GM12865 (cell line): ENCODE measurements around the gene C6orf141.
A peak's percentile ranks its signal among the peaks of the same experiment; 100 is the strongest.

Experiments used
- DNase-seq: peaks from one replicate; pipeline ENCODE4 v3.0.0; 2010; ENCODE audit warnings: low read depth
- H3K4me3 ChIP-seq: 2 replicates; pipeline ENCODE4 v1.5.1; 2011; ENCODE audit warnings: mild to moderate bottlenecking, low read depth, low read length, control low read depth
- CTCF ChIP-seq: IDR thresholded peaks from 2 replicates; pipeline ENCODE4 v1.5.1; 2011; ENCODE audit warnings: low read length, control low read depth, low read depth, inconsistent platforms; ENCODE audit not compliant: insufficient read depth; ENCODE audit errors: missing control alignments

Gene C6orf141

GRCh38 chr6:49515485-49516146 lies 34.9 kb upstream of the C6orf141 start:
- no peak for TF ChIP-seq CTCF
- no peak overlapping the region for H3K4me3 ChIP-seq
- no peak for DNase-seq

- no peak overlapping the region for H3K4me3 ChIP-seq
- no peak for DNase-seq
- no peak for TF ChIP-seq CTCF
Measured at GRCh38 chr6:49516147-49516505, 34.3 kb upstream of the C6orf141 start.

- no peak for TF ChIP-seq CTCF
- no peak for DNase-seq
- H3K4me3 ChIP-seq, result no peak overlapping the region
Measured at GRCh38 chr6:49517919-49518318, 32.5 kb upstream of the C6orf141 start.

GRCh38 chr6:49519660-49520059 lies 30.8 kb upstream of the C6orf141 start:
- TF ChIP-seq CTCF, result no peak
- no peak overlapping the region for H3K4me3 ChIP-seq
- DNase-seq, result peak; percentile 8

- no peak overlapping the region for H3K4me3 ChIP-seq
- no peak for DNase-seq
- TF ChIP-seq CTCF, result no peak
Measured at GRCh38 chr6:49522710-49523593, 27.5 kb upstream of the C6orf141 start.

GRCh38 chr6:49523901-49524300 lies 26.6 kb upstream of the C6orf141 start:
- no peak for DNase-seq
- no peak for TF ChIP-seq CTCF
- no peak overlapping the region for H3K4me3 ChIP-seq
